Measurements from ENCODE around the gene SLC33A1.
"Not testable (repeated sequence)": the region's sequence is repeated elsewhere in the genome, so short reads cannot be mapped to it uniquely, and the experiment has no call there.

The SLC33A1 gene

DNA sequence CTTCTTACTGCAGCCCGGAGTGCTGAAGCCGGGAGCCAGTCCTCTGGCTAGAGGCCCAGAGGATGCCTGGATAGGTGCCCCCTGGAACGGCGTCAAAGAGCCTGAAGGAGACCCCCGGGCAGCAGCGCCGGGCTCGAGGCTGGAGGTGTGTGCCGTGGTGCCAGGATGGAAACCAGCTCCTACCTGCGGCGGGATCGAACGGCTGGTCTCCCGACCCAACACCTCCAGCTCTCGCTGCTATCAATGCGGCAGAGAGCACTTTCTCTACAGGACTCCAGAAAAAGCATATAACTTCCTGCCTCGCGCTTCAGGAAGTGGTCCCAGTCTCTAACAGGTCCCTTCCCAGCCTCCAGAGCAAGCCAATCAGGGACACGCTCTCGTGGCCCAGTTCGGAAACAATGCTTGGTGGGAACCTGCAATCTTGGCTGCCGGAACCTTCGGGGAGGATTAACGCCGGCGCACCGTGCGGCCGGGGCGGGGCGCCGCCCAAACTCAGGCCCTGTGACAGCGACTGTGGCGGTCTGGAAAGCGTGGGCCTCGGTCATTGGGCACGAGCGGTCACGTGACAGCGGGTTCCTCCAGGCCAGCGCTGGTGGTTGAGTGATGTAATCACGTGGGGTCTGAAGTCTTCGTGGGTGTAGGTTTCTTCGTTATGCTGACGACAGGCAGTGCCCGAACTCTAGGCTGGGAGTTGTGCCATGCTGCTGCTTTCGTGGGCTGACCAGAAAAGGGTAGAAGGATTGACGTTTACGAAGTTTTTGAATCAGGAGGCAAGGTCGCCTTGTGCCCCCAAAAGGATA lies at the start of gene SLC33A1:
TSS of gene SLC33A1 (minus strand) at position 287 of the 800 bp plus-strand sequence. CDS start 430 bp downstream, outside the sequence.
- H3K36me3 ChIP-seq (ENCODE audit: control insufficient read depth in 5 of 5, insufficient read depth in 5 of 5, low read length in 5 of 5): no peaks in the 10 kb centered on the region
- peaks cover 0 to 4% (median 0%) of the 10 kb centered on the region in 5 donors for H3K27me3 ChIP-seq (ENCODE audit: control insufficient read depth in 5 of 5, insufficient read depth in 4 of 5, low read length in 5 of 5)
- peak within 1 kb of the TSS; percentile 96 for H3K27ac ChIP-seq (ENCODE audit: low read depth, low read length)
- peak within 1 kb of the TSS; percentile 84 to 97 (median 96) for H3K9ac ChIP-seq (ENCODE audit: low read length in 5 of 5)
- H3K9me3 ChIP-seq (ENCODE audit: control insufficient read depth in 5 of 5, low read length in 5 of 5): no peaks in the 10 kb centered on the region
- H3K4me3 ChIP-seq (ENCODE audit: low read depth in 1 of 5, low read length in 5 of 5): peak within 1 kb of the TSS; percentile 84 to 99 (median 94)
- peaks cover 16 to 47% (median 41%) of the 10 kb centered on the region in 5 donors for H3K4me1 ChIP-seq (ENCODE audit: control insufficient read depth in 5 of 5, insufficient read depth in 5 of 5, low read length in 5 of 5)

DNA sequence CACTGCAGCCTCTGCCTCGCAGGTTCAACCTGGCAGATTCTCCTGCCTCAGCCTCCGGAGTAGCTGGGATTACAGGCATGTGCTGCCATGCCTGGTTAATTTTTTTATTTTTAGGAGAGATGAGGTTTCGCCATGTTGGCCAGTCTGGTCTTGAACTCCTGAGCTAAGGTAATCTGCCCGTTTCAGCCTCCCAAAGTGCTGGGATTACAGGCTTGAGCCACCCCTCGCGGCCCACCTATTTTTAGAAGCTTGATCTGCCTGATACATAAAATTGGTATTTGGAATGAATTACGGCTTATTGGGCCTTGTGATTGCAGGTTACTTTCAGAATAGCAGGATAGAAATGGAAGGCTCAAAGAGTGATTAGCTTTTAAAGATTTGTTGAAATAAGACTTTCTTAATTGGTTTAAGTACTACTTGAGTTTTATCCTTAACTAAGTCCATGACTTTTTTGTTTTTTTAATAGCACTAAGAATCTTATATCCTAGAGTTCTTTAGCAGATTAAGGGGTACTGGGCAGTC lies 41.2 kb upstream of the SLC33A1 start:
- Histone ChIP-seq H3K4me1 (ENCODE audit: control insufficient read depth in 5 of 5, insufficient read depth in 5 of 5, low read length in 5 of 5) (peaks cover 0 to 6% (median 4%) of the 10 kb centered on the region in 5 donors), H3K27ac (ENCODE audit: low read depth, low read length) (no peak overlapping the region), H3K27me3 (ENCODE audit: control insufficient read depth in 5 of 5, insufficient read depth in 4 of 5, low read length in 5 of 5) (no peaks in the 10 kb centered on the region), H3K9ac (ENCODE audit: low read length in 5 of 5) (no peak overlapping the region), H3K36me3 (ENCODE audit: control insufficient read depth in 5 of 5, insufficient read depth in 5 of 5, low read length in 5 of 5) (peaks cover 19 to 28% (median 26%) of the 10 kb centered on the region in 5 donors), H3K9me3 (ENCODE audit: control insufficient read depth in 5 of 5, low read length in 5 of 5) (no peaks in the 10 kb centered on the region), H3K4me3 (ENCODE audit: low read depth in 1 of 5, low read length in 5 of 5) (no peak overlapping the region)

DNA sequence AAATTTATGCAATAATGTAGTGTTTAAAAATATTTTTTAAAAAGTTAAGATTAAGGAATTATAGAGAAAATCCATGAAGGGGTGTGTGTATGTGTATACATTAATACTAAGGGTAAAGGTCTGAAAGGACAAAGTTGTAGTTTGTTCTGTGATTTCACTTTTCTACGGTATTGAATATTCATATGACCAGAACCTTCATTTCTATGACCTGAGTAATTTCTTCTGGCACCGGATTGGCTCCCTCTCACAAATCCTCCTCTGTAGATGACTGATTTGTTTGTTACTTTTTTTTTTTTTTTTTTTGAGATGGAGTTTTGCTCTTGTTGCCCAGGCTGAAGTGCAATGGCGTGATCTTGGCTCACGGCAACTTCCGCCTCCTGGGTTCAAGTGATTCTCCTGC lies 37.1 kb upstream of the SLC33A1 start:
- H3K36me3 ChIP-seq (ENCODE audit: control insufficient read depth in 5 of 5, insufficient read depth in 5 of 5, low read length in 5 of 5): peaks cover 0 to 8% (median 6%) of the 10 kb centered on the region in 5 donors
- no peaks in the 10 kb centered on the region for H3K27me3 ChIP-seq (ENCODE audit: control insufficient read depth in 5 of 5, insufficient read depth in 4 of 5, low read length in 5 of 5)
- no peak overlapping the region for H3K4me3 ChIP-seq (ENCODE audit: low read depth in 1 of 5, low read length in 5 of 5)
- H3K4me1 ChIP-seq (ENCODE audit: control insufficient read depth in 5 of 5, insufficient read depth in 5 of 5, low read length in 5 of 5): peaks cover 0 to 10% (median 5%) of the 10 kb centered on the region in 5 donors
- H3K9ac ChIP-seq (ENCODE audit: low read length in 5 of 5): no peak overlapping the region
- H3K9me3 ChIP-seq (ENCODE audit: control insufficient read depth in 5 of 5, low read length in 5 of 5): no peaks in the 10 kb centered on the region
- no peak overlapping the region for H3K27ac ChIP-seq (ENCODE audit: low read depth, low read length)

DNA sequence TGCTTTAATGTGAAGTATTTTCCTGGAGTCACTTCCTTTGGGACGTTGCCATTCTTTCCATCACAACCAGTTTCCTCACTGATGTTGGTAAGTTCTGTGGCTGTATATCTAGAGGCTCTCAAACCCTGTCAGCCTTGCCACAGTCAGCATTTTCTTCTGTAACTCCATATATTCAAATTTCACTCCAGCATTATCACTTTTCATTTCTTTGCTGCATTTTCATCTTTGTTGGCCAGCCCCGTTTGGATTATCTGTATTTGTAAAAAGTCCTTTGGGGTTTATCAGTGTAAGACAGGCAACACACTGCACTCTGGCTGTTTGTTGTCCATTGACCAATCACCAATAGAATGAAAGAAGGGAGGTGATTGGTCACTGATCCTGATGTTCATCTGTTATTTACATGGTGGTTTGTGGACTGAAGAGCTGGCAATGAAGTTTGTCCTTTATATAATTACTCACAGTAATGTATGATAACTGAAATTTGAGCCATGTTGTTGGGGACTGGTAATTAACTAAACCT lies 36.5 kb upstream of the SLC33A1 start:
- H3K9ac ChIP-seq (ENCODE audit: low read length in 5 of 5): peak overlapping the region in 1 of 5 donors; percentile 45
- no peak overlapping the region for H3K27ac ChIP-seq (ENCODE audit: low read depth, low read length)

DNA sequence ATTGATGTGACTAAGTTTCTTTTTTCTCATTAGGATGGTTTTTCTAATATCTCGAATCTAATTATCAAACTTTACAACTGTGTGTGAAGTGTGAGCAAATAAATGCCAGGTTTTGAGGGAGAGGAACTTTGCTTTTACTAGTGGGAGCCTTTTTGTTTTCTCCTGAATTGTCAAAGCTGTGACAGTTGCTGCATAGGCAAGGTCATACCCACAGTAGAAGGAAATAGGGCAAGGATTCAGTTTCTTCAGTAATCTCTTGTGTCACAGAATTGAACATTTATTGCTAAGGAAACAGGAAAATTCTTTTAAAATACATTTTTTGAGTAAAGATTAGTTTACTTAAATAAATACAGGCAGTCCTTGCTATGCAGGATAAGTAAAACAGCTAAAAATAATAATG lies 35.7 kb upstream of the SLC33A1 start:
- Histone ChIP-seq H3K27ac (ENCODE audit: low read depth, low read length) (no peak overlapping the region), H3K4me1 (ENCODE audit: control insufficient read depth in 5 of 5, insufficient read depth in 5 of 5, low read length in 5 of 5) (peaks cover 0 to 10% (median 5%) of the 10 kb centered on the region in 5 donors), H3K9me3 (ENCODE audit: control insufficient read depth in 5 of 5, low read length in 5 of 5) (no peaks in the 10 kb centered on the region), H3K4me3 (ENCODE audit: low read depth in 1 of 5, low read length in 5 of 5) (no peak overlapping the region), H3K27me3 (ENCODE audit: control insufficient read depth in 5 of 5, insufficient read depth in 4 of 5, low read length in 5 of 5) (no peaks in the 10 kb centered on the region), H3K9ac (ENCODE audit: low read length in 5 of 5) (no peak overlapping the region), H3K36me3 (ENCODE audit: control insufficient read depth in 5 of 5, insufficient read depth in 5 of 5, low read length in 5 of 5) (peaks cover 0 to 6% (median 3%) of the 10 kb centered on the region in 5 donors)

More for the DNA sequence above, 36.5 kb upstream of the SLC33A1 start:
- H3K4me3 ChIP-seq (ENCODE audit: low read depth in 1 of 5, low read length in 5 of 5): no peak overlapping the region
- H3K27me3 ChIP-seq (ENCODE audit: control insufficient read depth in 5 of 5, insufficient read depth in 4 of 5, low read length in 5 of 5): no peaks in the 10 kb centered on the region
- peaks cover 0 to 10% (median 5%) of the 10 kb centered on the region in 5 donors for H3K4me1 ChIP-seq (ENCODE audit: control insufficient read depth in 5 of 5, insufficient read depth in 5 of 5, low read length in 5 of 5)
- H3K36me3 ChIP-seq (ENCODE audit: control insufficient read depth in 5 of 5, insufficient read depth in 5 of 5, low read length in 5 of 5): peaks cover 0 to 7% (median 6%) of the 10 kb centered on the region in 5 donors
- no peaks in the 10 kb centered on the region for H3K9me3 ChIP-seq (ENCODE audit: control insufficient read depth in 5 of 5, low read length in 5 of 5)

DNA sequence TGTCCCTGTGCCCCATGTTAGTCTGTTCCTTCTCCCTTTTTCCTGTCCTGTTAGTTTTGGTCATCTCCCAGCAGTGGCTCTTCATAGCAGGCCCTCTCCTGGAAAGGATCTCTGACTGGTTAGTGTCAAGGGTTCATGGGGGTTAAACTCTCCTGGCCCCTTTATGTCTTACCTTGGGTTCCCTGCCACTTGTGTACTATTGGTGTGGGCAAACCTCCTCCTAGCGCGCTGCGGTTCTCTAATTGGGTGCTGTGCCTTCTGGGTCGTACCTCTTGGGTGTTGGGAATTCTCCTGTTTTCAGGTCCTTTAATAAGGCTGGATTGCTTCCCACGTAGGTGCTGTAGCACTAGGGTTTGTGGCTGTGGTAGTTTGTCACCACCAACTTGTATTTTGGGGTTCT lies 35.0 kb upstream of the SLC33A1 start:
- H3K36me3 ChIP-seq (ENCODE audit: control insufficient read depth in 5 of 5, insufficient read depth in 5 of 5, low read length in 5 of 5): peaks cover 0 to under 1% (median 0%) of the 10 kb centered on the region in 5 donors
- H3K4me3 ChIP-seq (ENCODE audit: low read depth in 1 of 5, low read length in 5 of 5): no peak overlapping the region
- H3K9me3 ChIP-seq (ENCODE audit: control insufficient read depth in 5 of 5, low read length in 5 of 5): no peaks in the 10 kb centered on the region
- no peak overlapping the region for H3K27ac ChIP-seq (ENCODE audit: low read depth, low read length)
- H3K9ac ChIP-seq (ENCODE audit: low read length in 5 of 5): no peak overlapping the region
- no peaks in the 10 kb centered on the region for H3K27me3 ChIP-seq (ENCODE audit: control insufficient read depth in 5 of 5, insufficient read depth in 4 of 5, low read length in 5 of 5)
- peaks cover 0 to 10% (median 5%) of the 10 kb centered on the region in 5 donors for H3K4me1 ChIP-seq (ENCODE audit: control insufficient read depth in 5 of 5, insufficient read depth in 5 of 5, low read length in 5 of 5)

DNA sequence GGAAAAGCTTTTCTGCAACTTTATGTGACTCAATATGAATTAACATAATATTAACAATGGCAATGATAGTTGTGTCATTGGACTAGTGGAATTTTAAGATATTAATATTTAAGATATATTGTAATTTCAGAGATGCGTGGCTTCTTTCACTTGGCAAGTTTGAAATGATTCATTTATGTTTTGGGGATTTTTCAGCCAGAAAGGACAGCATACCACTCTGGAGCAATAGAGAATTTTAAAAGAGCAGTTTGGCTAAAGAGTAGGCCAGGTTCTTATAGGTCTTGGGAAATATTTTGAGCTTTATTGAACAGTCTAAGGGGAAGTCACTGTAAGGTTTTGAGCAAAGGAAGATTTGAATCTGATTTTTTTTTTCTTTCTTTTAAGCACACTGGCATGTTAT lies 32.7 kb upstream of the SLC33A1 start:
- H3K27ac ChIP-seq (ENCODE audit: low read depth, low read length): no peak overlapping the region
- H3K9me3 ChIP-seq (ENCODE audit: control insufficient read depth in 5 of 5, low read length in 5 of 5): no peaks in the 10 kb centered on the region
- no peak overlapping the region for H3K9ac ChIP-seq (ENCODE audit: low read length in 5 of 5)
- H3K36me3 ChIP-seq (ENCODE audit: control insufficient read depth in 5 of 5, insufficient read depth in 5 of 5, low read length in 5 of 5): no peaks in the 10 kb centered on the region
- peaks cover 0 to 13% (median 5%) of the 10 kb centered on the region in 5 donors for H3K4me1 ChIP-seq (ENCODE audit: control insufficient read depth in 5 of 5, insufficient read depth in 5 of 5, low read length in 5 of 5)
- no peak overlapping the region for H3K4me3 ChIP-seq (ENCODE audit: low read depth in 1 of 5, low read length in 5 of 5)
- H3K27me3 ChIP-seq (ENCODE audit: control insufficient read depth in 5 of 5, insufficient read depth in 4 of 5, low read length in 5 of 5): no peaks in the 10 kb centered on the region

DNA sequence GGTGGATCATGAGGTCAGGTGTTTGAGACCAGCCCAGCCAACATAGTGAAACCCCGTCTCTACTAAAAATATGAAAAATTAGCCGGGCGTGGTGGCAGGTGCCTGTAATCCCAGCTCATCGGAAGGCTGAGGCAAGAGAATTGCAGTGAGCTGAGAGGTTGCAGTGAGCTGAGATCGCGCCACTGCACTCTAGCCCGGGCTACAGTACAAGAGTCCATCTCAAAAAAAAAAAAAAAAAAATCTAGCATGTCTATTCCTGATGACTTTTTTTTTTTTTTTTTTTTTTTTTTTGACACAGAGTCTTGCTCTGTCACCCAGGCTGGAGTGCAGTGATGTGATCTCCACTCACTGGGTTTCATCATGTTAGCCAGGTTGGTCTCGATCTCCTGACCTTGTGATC lies 32.1 kb upstream of the SLC33A1 start:
- not testable (repeated sequence) for H3K9me3 ChIP-seq (ENCODE audit: control insufficient read depth in 5 of 5, low read length in 5 of 5); H3K36me3 ChIP-seq (ENCODE audit: control insufficient read depth in 5 of 5, insufficient read depth in 5 of 5, low read length in 5 of 5); H3K27ac ChIP-seq (ENCODE audit: low read depth, low read length); H3K4me3 ChIP-seq (ENCODE audit: low read depth in 1 of 5, low read length in 5 of 5); H3K9ac ChIP-seq (ENCODE audit: low read length in 5 of 5); H3K27me3 ChIP-seq (ENCODE audit: control insufficient read depth in 5 of 5, insufficient read depth in 4 of 5, low read length in 5 of 5)
- peaks cover 0 to 16% (median 5%) of the 10 kb centered on the region in 5 donors for H3K4me1 ChIP-seq (ENCODE audit: control insufficient read depth in 5 of 5, insufficient read depth in 5 of 5, low read length in 5 of 5)

DNA sequence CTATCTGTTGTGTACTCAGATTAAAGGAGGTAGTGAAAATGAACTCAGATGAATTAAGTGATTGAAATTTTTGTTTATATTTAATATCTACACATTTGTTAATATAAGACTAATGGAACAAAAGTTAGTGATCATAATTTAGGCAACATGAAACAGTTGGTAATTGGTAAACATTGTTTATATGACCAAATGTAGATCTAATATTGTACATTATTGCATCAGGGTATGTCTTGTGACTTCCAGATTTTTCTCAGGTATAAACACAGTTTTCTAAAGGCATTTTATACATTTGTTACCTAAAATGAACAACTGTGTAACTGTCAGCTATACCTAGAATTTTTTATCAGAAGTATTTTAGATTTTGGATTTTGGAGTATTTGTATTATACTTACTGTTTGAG lies 31.1 kb upstream of the SLC33A1 start:
- H3K27ac ChIP-seq (ENCODE audit: low read depth, low read length): no peak overlapping the region
- H3K9me3 ChIP-seq (ENCODE audit: control insufficient read depth in 5 of 5, low read length in 5 of 5): no peaks in the 10 kb centered on the region
- no peaks in the 10 kb centered on the region for H3K36me3 ChIP-seq (ENCODE audit: control insufficient read depth in 5 of 5, insufficient read depth in 5 of 5, low read length in 5 of 5)
- no peak overlapping the region for H3K9ac ChIP-seq (ENCODE audit: low read length in 5 of 5)
- peaks cover 0 to 9% (median 4%) of the 10 kb centered on the region in 5 donors for H3K4me1 ChIP-seq (ENCODE audit: control insufficient read depth in 5 of 5, insufficient read depth in 5 of 5, low read length in 5 of 5)
- no peak overlapping the region for H3K4me3 ChIP-seq (ENCODE audit: low read depth in 1 of 5, low read length in 5 of 5)
- no peaks in the 10 kb centered on the region for H3K27me3 ChIP-seq (ENCODE audit: control insufficient read depth in 5 of 5, insufficient read depth in 4 of 5, low read length in 5 of 5)

DNA sequence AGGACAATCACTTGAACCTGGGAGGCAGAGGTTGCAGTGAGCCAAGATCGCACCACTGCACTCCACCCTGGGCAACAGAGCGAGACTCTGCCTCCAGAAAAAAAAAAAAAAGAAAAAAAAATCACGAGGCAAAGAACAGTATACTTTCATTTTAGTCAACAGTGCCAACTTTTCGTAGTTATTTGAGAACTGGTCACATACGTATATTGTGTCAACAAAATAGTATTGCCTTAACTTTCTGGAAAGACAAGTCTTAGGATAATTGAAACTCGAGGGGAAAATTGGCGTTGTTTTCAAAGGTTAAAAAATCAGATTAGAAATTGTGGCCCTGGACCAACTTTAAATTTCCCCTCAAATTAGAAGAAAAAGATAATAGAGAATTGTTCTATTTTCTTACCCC lies 30.1 kb upstream of the SLC33A1 start:
- Histone ChIP-seq H3K27me3 (ENCODE audit: control insufficient read depth in 5 of 5, insufficient read depth in 4 of 5, low read length in 5 of 5) (no peaks in the 10 kb centered on the region), H3K27ac (ENCODE audit: low read depth, low read length) (no peak overlapping the region), H3K36me3 (ENCODE audit: control insufficient read depth in 5 of 5, insufficient read depth in 5 of 5, low read length in 5 of 5) (no peaks in the 10 kb centered on the region), H3K9ac (ENCODE audit: low read length in 5 of 5) (no peak overlapping the region), H3K9me3 (ENCODE audit: control insufficient read depth in 5 of 5, low read length in 5 of 5) (no peaks in the 10 kb centered on the region), H3K4me1 (ENCODE audit: control insufficient read depth in 5 of 5, insufficient read depth in 5 of 5, low read length in 5 of 5) (peaks cover 0 to 8% (median 4%) of the 10 kb centered on the region in 5 donors), H3K4me3 (ENCODE audit: low read depth in 1 of 5, low read length in 5 of 5) (no peak overlapping the region)
